Endothelial cell of umbilical vein (primary cell): ENCODE data around the gene NLRP4. TPM values are rescaled to one million over a fixed set of nuclear protein-coding genes. Genes with fewer than 3 reads are reported as not detected.

Source experiments
- BruUV-seq: library from RNA; stranded (reverse); fragments of 400-500 nt; replicated peaks from 2 replicates; lab custom pipeline; 2021; lab: Mats Ljungman, UMichigan
- CTCF ChIA-PET: fragments of 300-600, 350-600 bp; sonication (Branson Sonifier 250); formaldehyde crosslinking; loops from one replicate; lab custom pipeline; 2021; ENCODE audit warnings: antibody characterized with exemption, inconsistent platforms; lab: Charles Lee
- POLR2A ChIA-PET: fragments of 300-600, 350-600 bp; sonication (Branson Sonifier 250); formaldehyde crosslinking; loops from one replicate; lab custom pipeline; 2021; ENCODE audit warnings: antibody characterized with exemption, inconsistent platforms; lab: Charles Lee
- DNase-seq: peaks from one replicate; pipeline ENCODE4 v3.0.0-alpha.2; 2011; ENCODE audit warnings: low read depth, low spot score
- FAIRE-seq: peaks from 2 replicates; lab custom pipeline; 2011; peaks lifted over from hg19 to GRCh38; lab: Jason Lieb, UNC
- H2AFZ ChIP-seq: 2 replicates; pipeline ENCODE4 v1.6.0; 2012; ENCODE audit warnings: low read depth, low read length, control low read depth, inconsistent platforms
- H3K27ac ChIP-seq: 2 replicates; pipeline ENCODE4 v1.5.1; 2011; ENCODE audit warnings: low read depth, mild to moderate bottlenecking, control low read depth, low read length, moderate library complexity; ENCODE audit not compliant: insufficient read depth
- H3K27me3 ChIP-seq, 2 experiments: 2 replicates each; pipeline versions ENCODE4 v1.6.0 to v1.6.1; 2011; ENCODE audit warnings: low read length in 2 of 2, mixed read lengths in 1 of 2; ENCODE audit not compliant: control insufficient read depth in 2 of 2, insufficient read depth in 2 of 2
- H3K36me3 ChIP-seq, 2 experiments: 2 replicates in 1 of 2; 3 replicates in 1 of 2; pipeline ENCODE4 v1.5.1; 2011; ENCODE audit warnings: low read length in 2 of 2, mild to moderate bottlenecking in 1 of 2, moderate library complexity in 1 of 2; ENCODE audit not compliant: control insufficient read depth in 2 of 2, insufficient read depth in 2 of 2; ENCODE audit errors: extremely low read depth in 1 of 2
- H3K4me1 ChIP-seq: 3 replicates; pipeline ENCODE4 v1.5.1; 2011; ENCODE audit warnings: mild to moderate bottlenecking, low read length; ENCODE audit not compliant: control insufficient read depth, insufficient read depth; ENCODE audit errors: extremely low read depth
- H3K4me2 ChIP-seq: 2 replicates; pipeline ENCODE4 v1.6.1; 2011; ENCODE audit warnings: low read length, control low read depth, mixed read lengths; ENCODE audit not compliant: insufficient read depth
- H3K4me3 ChIP-seq, 3 experiments: fragments of 200-600 bp in 1 of 3; sonication (generic), shearing (Covaris generic) in 1 of 3; replicated peaks in 1 of 3; 2 replicates each; pipeline ENCODE4 v1.5.1; 2011 to 2016; ENCODE audit warnings: control low read depth in 3 of 3, low read length in 3 of 3, mild to moderate bottlenecking in 2 of 3, inconsistent platforms in 1 of 3, low read depth in 1 of 3, moderate library complexity in 1 of 3; ENCODE audit not compliant: insufficient read depth in 1 of 3
- H3K79me2 ChIP-seq: 2 replicates; pipeline ENCODE4 v1.6.0; 2012; ENCODE audit warnings: low read length, inconsistent platforms; ENCODE audit not compliant: control insufficient read depth, insufficient read depth
- H3K9ac ChIP-seq: replicated peaks from 2 replicates; pipeline ENCODE3; 2011; ENCODE audit warnings: low read length, control low read depth; ENCODE audit not compliant: insufficient read depth; ENCODE audit errors: extremely low read depth
- H3K9me1 ChIP-seq: replicated peaks from 3 replicates; pipeline ENCODE4 v1.6.0; 2011; ENCODE audit warnings: mild to moderate bottlenecking, low read length; ENCODE audit not compliant: control insufficient read depth, insufficient read depth; ENCODE audit errors: extremely low read depth
- H3K9me3 ChIP-seq: replicated peaks from 2 replicates; pipeline ENCODE4 v1.5.1; 2012; ENCODE audit warnings: low read length, inconsistent platforms; ENCODE audit not compliant: control insufficient read depth, insufficient read depth
- H4K20me1 ChIP-seq: replicated peaks from 2 replicates; pipeline ENCODE3; 2011; ENCODE audit warnings: mild to moderate bottlenecking, low read length; ENCODE audit not compliant: control insufficient read depth, insufficient read depth; ENCODE audit errors: extremely low read depth
- EZH2 ChIP-seq: IDR thresholded peaks from 2 replicates; pipeline ENCODE4 v1.6.1; 2012; ENCODE audit warnings: borderline replicate concordance, low read depth, mild to moderate bottlenecking, moderate library complexity, low read length, inconsistent platforms; ENCODE audit not compliant: severe bottlenecking
- FOS ChIP-seq: IDR thresholded peaks from 2 replicates; pipeline ENCODE4 v1.6.1; 2011; ENCODE audit warnings: mild to moderate bottlenecking, low read length, moderate library complexity, borderline replicate concordance; ENCODE audit not compliant: insufficient read depth
- GATA2 ChIP-seq: IDR thresholded peaks from 2 replicates; pipeline ENCODE4 v1.7.0; 2011; ENCODE audit warnings: low read depth, mild to moderate bottlenecking, moderate library complexity, mixed read lengths, low read length; ENCODE audit not compliant: insufficient read length, insufficient read depth
- JUN ChIP-seq: IDR thresholded peaks from 2 replicates; pipeline ENCODE4 v1.6.1; 2011; ENCODE audit warnings: borderline replicate concordance, low read depth; ENCODE audit not compliant: insufficient read length, insufficient read depth
- MYC ChIP-seq: IDR thresholded peaks from one replicate; pipeline ENCODE4 v1.6.1; 2011; ENCODE audit warnings: mild to moderate bottlenecking, low read depth, low read length
- POLR2A ChIP-seq: IDR thresholded peaks from 2 replicates; pipeline ENCODE4 v1.6.1; 2012; ENCODE audit warnings: low read depth, mild to moderate bottlenecking, control low read depth, low read length
- POLR2AphosphoS5 ChIP-seq: IDR thresholded peaks from 2 replicates; pipeline ENCODE4 v1.6.1; 2012; ENCODE audit warnings: low read depth, mild to moderate bottlenecking, control low read depth, low read length, moderate library complexity; ENCODE audit not compliant: insufficient read depth
- dilution Hi-C: fragments of 300-500 bp; cut with MboI; formaldehyde crosslinking; loops from one replicate; pipeline ENCODE4 v1.15.0; 2019; ENCODE audit warnings: low sequenced_read_pairs; ENCODE audit not compliant: extremely low pct_ligation_motif_present
- intact Hi-C: fragments of 100-400 bp; cut with micrococcal nuclease; formaldehyde crosslinking; loops from one replicate; pipeline ENCODE4 v1.10.0; 2022
- polyA plus RNA-seq, 4 experiments: library from polyadenylated mRNA; depleted of rRNA in 3 of 4; stranded (reverse) in 3 of 4; unstranded in 1 of 4; fragments of >200 nt; gene quantifications; 2 replicates each; pipeline versions ENCODE4 v1.2.1 to v1.2.3, GENCODE V29; 2011 to 2012; ENCODE audit warnings: missing spikeins in 1 of 4
- total RNA-seq: library from RNA; stranded (reverse); gene quantifications from 2 replicates; pipeline ENCODE4 v1.2.3, GENCODE V29; 2021
- TF ChIP-seq, protein P1 (sequence below): IDR thresholded peaks from 2 replicates; pipeline ENCODE4 v1.6.1; 2011; ENCODE audit not compliant: insufficient read depth, insufficient read length
- TF ChIP-seq, protein P2 (sequence below), 2 donors: IDR thresholded peaks; 1 replicate in 1 of 2; 2 replicates in 1 of 2; pipeline ENCODE4 v1.5.1; 2011; ENCODE audit warnings: low read length in 2 of 2, mild to moderate bottlenecking in 2 of 2, moderate library complexity in 2 of 2, control low read depth in 1 of 2, inconsistent platforms in 1 of 2, low read depth in 1 of 2; ENCODE audit not compliant: insufficient read depth in 1 of 2; ENCODE audit errors: extremely low read depth in 1 of 2

NLRP4 gene
- total and polyA plus RNA-seq, 2 donors (not counting 3 experiments of a cell fraction or from before 2014, with no cell fraction given): not detected

DNA sequence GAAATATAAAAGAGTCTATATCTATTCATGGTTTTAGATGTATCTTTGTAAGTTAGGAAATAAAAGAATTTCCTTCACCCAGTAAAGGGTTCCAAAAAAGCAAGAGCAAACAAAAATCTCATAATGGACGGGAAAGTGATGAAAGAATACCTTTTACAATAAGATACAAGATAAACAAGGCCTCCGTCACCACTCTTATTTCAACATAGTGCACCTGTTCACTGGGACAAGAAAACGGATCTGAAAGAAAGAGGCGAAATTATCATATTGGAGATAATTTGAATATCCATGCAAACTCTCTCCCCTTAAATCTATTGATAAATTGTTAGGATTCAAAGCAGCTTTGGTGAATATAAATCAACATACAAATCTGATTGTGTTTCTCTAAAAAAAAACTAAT, 3.7 kb upstream of the NLRP4 start:
- H3K9ac ChIP-seq: no peak overlapping the region
- H3K9me3 ChIP-seq: no peaks in the 10 kb centered on the region
- no peaks in the 10 kb centered on the region for H3K4me1 ChIP-seq
- dilution Hi-C loops: no loop called here
- no peak for FAIRE-seq
- H4K20me1 ChIP-seq: no peaks in the 10 kb centered on the region
- intact Hi-C loops: no loop called here
- no TSS peak for BruUV-seq
- H3K4me3 ChIP-seq: no peak overlapping the region
- TF ChIP-seq, protein P1, sequence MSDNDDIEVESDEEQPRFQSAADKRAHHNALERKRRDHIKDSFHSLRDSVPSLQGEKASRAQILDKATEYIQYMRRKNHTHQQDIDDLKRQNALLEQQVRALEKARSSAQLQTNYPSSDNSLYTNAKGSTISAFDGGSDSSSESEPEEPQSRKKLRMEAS: no peak
- no peak for TF ChIP-seq FOS
- TF ChIP-seq MYC: no peak
- TF ChIP-seq POLR2A: no peak
- TF ChIP-seq, protein P2, sequence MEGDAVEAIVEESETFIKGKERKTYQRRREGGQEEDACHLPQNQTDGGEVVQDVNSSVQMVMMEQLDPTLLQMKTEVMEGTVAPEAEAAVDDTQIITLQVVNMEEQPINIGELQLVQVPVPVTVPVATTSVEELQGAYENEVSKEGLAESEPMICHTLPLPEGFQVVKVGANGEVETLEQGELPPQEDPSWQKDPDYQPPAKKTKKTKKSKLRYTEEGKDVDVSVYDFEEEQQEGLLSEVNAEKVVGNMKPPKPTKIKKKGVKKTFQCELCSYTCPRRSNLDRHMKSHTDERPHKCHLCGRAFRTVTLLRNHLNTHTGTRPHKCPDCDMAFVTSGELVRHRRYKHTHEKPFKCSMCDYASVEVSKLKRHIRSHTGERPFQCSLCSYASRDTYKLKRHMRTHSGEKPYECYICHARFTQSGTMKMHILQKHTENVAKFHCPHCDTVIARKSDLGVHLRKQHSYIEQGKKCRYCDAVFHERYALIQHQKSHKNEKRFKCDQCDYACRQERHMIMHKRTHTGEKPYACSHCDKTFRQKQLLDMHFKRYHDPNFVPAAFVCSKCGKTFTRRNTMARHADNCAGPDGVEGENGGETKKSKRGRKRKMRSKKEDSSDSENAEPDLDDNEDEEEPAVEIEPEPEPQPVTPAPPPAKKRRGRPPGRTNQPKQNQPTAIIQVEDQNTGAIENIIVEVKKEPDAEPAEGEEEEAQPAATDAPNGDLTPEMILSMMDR (IDR thresholded peaks at IDR 0.05; ENCODE audit: extremely low read depth in 1 of 2, insufficient read depth in 1 of 2, low read depth in 1 of 2, low read length in 2 of 2): no peak
- no peak for TF ChIP-seq EZH2
- TF ChIP-seq GATA2: no peak
- no peak for TF ChIP-seq JUN
- no peak for TF ChIP-seq POLR2AphosphoS5
- H2AFZ ChIP-seq: no peak overlapping the region
- no peaks in the 10 kb centered on the region for H3K79me2 ChIP-seq
- POLR2A ChIA-PET: no interaction called here
- no peaks in the 10 kb centered on the region for H3K9me1 ChIP-seq
- no peak overlapping the region for H3K4me2 ChIP-seq
- no peaks in the 10 kb centered on the region for H3K36me3 ChIP-seq
- CTCF ChIA-PET: no interaction called here
- DNase-seq: no peak
- no peaks in the 10 kb centered on the region for H3K27me3 ChIP-seq
- no peak overlapping the region for H3K27ac ChIP-seq
